ENCODE results near the gene OTUD1.

DNA sequence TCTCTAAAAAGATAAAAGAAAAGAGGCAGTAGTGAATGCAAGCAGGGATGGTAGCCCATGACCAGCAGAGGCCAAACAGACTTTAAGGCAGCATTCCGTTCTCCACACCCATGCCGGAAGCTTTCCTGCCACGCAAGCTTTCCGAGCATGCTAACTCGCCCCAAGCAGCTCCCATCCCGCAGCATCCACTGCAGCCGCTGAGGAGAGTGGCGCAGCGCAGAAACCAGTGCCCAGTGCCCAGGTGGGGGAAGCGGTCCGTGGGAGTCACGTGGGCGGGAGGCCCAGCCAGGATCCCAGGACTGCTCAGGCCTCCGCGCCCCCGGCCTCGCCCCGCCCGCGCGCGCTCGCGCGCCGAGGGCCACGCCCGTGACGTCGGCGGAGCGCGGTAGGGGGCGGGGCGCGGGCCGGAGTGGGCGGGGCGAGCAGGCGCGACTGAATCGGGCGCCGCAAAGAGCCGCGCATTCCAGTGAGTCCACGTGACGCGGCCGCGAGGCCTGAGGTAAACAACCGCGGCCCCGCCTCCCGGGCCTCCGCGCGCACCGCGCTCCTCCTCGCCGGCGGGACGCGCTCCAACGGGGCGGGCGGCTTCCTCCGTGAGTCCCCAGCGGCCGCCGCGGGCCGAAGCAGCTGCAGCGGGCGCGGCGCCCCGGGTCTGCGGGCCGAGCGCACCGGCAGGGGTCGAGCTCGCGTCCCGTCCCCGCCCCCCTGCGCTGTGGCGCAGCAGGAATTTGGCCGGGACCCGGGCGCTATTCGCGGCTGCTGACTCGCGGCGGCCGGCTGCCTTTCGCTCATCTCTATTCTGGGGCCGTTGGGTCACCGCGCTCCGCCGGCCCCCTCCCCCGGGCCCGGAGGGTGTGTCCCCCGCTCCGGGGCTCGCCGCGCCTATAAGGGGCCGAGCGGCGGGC lies at the start of gene OTUD1:
- TF ChIP-seq, protein P1, sequence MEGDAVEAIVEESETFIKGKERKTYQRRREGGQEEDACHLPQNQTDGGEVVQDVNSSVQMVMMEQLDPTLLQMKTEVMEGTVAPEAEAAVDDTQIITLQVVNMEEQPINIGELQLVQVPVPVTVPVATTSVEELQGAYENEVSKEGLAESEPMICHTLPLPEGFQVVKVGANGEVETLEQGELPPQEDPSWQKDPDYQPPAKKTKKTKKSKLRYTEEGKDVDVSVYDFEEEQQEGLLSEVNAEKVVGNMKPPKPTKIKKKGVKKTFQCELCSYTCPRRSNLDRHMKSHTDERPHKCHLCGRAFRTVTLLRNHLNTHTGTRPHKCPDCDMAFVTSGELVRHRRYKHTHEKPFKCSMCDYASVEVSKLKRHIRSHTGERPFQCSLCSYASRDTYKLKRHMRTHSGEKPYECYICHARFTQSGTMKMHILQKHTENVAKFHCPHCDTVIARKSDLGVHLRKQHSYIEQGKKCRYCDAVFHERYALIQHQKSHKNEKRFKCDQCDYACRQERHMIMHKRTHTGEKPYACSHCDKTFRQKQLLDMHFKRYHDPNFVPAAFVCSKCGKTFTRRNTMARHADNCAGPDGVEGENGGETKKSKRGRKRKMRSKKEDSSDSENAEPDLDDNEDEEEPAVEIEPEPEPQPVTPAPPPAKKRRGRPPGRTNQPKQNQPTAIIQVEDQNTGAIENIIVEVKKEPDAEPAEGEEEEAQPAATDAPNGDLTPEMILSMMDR (optimal IDR thresholded peaks at IDR 0.05 in 1 of 3, IDR thresholded peaks at IDR 0.05 in 1 of 3, conservative IDR thresholded peaks at IDR 0.05 in 1 of 3; ENCODE audit: extremely low read depth in 1 of 3, insufficient read depth in 2 of 3, low read length in 3 of 3) = peak in 2 of 3 experiments; percentile 9 to 17
- TF ChIP-seq EZH2 (IDR thresholded peaks at IDR 0.05; ENCODE audit: low read length) = no peak
